Measurements from ENCODE around the gene INAFM1.

DNA sequence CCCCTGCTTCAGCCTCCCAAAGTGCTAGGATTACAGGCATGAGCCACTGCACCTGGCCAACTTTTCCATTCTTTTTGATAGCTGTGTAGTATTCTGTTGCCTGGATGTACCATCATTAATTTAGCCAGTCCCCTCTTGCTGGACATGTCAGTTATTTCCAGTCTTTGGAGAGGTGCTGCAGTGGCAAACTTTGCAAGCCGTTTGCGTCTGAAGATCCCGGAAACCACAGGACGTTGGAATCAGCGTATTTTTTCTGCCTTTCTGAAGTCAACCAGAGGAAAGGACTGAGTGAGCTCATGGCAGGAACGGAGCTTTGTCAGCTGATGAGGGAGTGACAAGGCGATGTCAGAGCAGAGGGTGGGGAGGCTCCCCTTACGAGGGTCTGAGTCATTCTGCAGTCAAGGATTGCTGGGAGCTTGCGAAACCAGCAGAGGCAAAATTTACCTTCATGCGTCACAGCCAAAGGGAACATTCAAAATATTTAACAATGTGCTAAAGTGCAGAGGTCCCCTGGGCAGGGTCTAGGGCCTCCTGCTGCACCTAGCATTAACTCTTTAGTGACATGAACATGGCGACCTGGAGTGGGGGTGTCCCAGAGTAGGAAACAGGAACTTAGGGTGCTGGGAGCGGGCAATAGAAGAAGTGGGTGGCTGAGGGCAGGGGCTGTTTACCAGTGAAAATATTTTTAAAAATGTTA is 40.6 kb downstream of the INAFM1 start:
- TF ChIP-seq, protein P1, sequence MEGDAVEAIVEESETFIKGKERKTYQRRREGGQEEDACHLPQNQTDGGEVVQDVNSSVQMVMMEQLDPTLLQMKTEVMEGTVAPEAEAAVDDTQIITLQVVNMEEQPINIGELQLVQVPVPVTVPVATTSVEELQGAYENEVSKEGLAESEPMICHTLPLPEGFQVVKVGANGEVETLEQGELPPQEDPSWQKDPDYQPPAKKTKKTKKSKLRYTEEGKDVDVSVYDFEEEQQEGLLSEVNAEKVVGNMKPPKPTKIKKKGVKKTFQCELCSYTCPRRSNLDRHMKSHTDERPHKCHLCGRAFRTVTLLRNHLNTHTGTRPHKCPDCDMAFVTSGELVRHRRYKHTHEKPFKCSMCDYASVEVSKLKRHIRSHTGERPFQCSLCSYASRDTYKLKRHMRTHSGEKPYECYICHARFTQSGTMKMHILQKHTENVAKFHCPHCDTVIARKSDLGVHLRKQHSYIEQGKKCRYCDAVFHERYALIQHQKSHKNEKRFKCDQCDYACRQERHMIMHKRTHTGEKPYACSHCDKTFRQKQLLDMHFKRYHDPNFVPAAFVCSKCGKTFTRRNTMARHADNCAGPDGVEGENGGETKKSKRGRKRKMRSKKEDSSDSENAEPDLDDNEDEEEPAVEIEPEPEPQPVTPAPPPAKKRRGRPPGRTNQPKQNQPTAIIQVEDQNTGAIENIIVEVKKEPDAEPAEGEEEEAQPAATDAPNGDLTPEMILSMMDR (conservative IDR thresholded peaks at IDR 0.05; ENCODE audit: low read length) = no peak
- TF ChIP-seq EZH2phosphoT487 (IDR thresholded peaks at IDR 0.05; ENCODE audit: borderline replicate concordance) = no peak

Measured in Loucy (cell line).